Hematopoietic multipotent progenitor cell treated with erythropoietin and hydrocortisone succinate and interleukin-3 and kit ligand, for 6 days (in vitro differentiated cells): Measurements from ENCODE around the gene RHOJ.
"Not testable (repeated sequence)": the region's sequence is repeated elsewhere in the genome, so short reads cannot be mapped to it uniquely, and the experiment has no call there.

Experiments
- DNase-seq: peaks from one replicate; pipeline ENCODE4 v3.0.0-alpha.2; 2015

The RHOJ gene

GRCh38 chr14:63204407-63205043, at the start of gene RHOJ:
RHOJ (plus strand) TSS chr14:63204443; CDS start chr14:63204870, 427 bp downstream.
- DNase-seq = no peak

GRCh38 chr14:63155511-63156185, 48.6 kb upstream of the RHOJ start:
- DNase-seq = no peak

- no peak for DNase-seq
Measured at GRCh38 chr14:63157195-63157594, 47.0 kb upstream of the RHOJ start.

DNA sequence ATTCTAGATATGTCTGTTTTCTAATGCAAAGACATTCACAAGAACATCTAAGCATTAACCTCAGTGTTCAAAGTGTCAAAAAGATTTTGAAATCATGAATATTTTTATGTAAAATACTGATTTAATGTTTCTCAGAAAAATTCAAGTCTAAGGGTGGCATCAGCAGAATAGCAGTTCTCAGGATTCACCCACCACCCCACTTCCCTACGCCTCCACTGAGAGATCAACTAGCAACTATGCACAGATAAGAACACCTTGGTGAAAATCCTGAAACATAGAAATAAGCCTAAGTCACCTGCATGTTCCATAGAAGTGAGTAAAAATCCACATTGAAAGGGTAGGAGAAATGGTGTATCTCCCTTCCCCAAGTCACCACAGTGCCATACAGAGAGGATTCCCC, 40.9 kb upstream of the RHOJ start:
- DNase-seq = no peak

DNA sequence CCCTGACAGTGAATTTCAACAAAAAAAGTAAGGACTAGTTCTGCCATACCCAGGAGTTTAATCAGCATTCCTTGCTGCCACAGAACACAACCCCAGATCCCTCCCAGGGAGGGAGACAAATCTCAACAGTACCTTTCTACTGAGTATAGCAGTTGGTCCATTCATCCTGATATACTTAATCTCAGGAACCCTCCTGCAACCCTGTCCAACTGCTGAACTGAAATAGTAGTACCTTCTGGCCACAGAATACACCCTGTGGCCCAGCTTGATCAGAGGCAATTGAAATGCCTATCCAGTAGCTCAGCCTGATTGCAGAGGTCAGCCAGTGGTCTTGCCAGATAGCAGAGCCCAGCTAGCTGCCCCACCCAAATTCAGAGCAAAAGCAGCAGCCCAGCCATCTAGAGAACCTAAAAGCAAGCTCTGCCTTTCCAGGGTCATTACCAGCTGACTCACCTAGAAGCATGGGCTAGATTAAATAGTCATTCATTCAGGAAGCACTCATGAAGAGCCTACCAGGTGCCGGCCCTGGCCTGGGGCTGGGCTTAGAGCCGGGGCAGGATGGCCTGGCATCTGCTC, 40.0 kb upstream of the RHOJ start:
- no peak for DNase-seq

GRCh38 chr14:63165267-63165666, 39.0 kb upstream of the RHOJ start:
- DNase-seq = not testable (repeated sequence)

GRCh38 chr14:63167044-63167443, 37.2 kb upstream of the RHOJ start:
- no peak for DNase-seq

DNA sequence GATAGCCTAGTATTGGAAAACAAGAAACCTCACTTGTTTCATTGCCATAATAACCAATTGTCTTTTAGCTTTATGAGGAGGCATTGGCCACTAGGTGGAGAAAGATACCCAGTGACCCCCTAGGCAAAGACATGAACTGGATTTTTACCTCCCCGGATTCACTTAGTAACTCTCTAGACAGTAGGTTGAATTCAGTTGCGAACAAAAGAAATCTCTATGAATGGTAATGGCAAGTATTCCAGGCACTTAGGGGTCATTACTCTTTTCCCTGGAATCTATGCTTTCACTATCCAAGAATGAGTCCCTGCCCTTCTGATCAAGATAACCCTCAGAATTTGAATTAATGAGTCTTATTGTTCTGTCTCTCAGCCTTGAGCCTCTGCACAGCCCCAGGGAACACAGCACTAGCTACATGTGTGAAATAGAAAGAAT, 29.5 kb upstream of the RHOJ start:
- peak; percentile 47 for DNase-seq

GRCh38 chr14:63175531-63175930, 28.7 kb upstream of the RHOJ start:
- no peak for DNase-seq

DNA sequence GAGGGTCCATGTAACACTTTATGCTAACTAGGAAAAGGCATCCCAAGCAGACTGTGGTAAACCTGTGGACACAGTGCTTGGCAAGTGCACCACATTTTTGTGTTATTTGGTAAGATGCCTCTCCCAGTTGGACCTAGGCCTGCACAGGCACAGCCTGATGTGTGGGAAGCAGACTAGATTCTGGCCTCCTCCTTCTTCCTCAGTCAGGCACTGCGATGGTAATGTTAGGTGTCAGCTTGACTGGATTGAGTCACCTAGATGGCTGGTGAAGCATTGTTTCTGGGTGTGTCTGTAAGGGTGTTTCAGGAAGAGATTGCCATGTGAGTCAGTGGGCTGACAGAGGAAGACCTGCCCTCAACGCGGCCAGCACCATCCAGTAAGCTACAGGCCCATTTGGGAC, 25.3 kb upstream of the RHOJ start:
- no peak for DNase-seq

GRCh38 chr14:63179383-63179782, 24.9 kb upstream of the RHOJ start:
- DNase-seq = no peak

DNA sequence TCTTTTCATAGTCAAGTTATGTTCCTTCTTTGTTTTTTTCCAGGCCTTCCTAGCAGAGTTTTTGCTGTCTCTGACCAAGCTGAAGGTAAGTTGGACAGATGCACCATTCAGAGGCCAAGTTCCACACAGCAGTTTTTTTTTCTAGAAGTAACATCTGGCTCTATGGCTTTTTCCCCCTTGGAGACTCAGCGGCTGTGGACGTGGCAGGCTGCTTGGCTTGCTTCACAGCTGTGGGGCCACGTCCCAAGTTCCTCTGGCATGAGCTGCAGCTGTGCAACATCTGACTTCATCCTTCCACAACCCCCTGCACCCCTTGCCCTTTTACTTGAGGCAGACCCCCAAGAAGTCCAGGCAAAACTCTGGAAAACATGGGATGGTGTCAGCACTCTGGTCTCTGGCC, 24.2 kb upstream of the RHOJ start:
- DNase-seq = no peak

DNA sequence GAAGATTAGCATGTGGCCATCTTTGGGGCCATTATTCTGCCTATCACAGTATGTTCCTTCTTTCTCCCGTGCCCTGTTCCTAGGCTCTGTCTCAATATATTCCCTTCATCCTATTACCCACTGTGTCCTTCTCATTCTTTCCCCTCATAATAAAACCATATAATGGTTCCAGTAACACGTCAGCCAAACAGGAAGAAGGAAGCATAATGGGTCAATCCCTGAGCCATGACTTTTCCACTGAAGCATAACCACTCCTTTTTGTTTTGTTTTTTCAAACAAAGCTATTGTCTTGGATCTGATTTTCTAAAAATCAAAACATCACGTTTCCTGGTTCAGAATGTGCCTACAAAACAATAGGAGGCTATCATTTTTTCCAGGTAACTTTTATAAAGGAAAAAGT, 21.3 kb upstream of the RHOJ start:
- DNase-seq = no peak

- DNase-seq = no peak
Measured at GRCh38 chr14:63186453-63186852, 17.8 kb upstream of the RHOJ start.

GRCh38 chr14:63191211-63191610, 13.0 kb upstream of the RHOJ start:
- no peak for DNase-seq

- DNase-seq = no peak
Measured at GRCh38 chr14:63192085-63192484, 12.2 kb upstream of the RHOJ start.

- DNase-seq = no peak
Measured at GRCh38 chr14:63193236-63193635, 11.0 kb upstream of the RHOJ start.

- DNase-seq = no peak
Measured at GRCh38 chr14:63200035-63200740, 4.1 kb upstream of the RHOJ start.

- DNase-seq = no peak
Measured at GRCh38 chr14:63200767-63201166, 3.5 kb upstream of the RHOJ start.

GRCh38 chr14:63203015-63203414, 1.2 kb upstream of the RHOJ start:
- DNase-seq = no peak

DNA sequence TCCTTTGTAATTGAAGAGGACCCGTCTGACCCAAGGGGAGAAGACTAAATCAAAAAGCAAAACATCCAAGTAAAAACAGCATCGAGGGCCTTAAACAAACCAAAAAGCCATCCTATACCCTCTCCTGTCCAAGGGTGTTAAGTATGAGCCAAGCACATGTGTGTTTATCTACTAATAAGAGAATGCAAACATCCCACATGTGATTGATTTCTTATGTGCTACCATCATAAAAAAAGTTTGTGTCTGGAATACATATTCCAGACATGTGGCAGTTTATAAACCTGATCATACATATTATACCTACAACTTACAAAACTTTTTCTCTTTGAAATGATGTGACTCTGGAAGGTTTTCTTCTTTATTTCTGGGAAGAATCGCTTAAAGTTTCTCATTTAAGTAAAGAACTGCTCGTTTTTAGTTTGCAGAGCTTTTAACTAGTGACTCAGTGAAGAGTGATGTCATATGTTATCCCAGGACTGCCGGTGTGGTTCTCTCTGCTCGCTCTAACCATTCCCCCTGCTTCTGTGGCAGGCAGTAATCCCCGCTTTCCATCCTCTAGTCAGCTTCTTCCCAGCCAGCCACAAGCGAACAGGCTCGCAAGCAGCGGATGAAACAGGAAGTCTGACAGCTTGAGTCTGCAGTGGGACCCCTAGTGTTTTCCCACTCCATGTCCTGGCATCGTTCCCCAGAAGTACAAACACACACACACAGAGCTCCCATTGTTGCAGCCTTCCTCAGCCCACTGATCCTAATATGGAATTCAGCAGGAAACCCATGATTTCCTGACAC, 431 bp upstream of the RHOJ start:
- no peak for DNase-seq

DNA sequence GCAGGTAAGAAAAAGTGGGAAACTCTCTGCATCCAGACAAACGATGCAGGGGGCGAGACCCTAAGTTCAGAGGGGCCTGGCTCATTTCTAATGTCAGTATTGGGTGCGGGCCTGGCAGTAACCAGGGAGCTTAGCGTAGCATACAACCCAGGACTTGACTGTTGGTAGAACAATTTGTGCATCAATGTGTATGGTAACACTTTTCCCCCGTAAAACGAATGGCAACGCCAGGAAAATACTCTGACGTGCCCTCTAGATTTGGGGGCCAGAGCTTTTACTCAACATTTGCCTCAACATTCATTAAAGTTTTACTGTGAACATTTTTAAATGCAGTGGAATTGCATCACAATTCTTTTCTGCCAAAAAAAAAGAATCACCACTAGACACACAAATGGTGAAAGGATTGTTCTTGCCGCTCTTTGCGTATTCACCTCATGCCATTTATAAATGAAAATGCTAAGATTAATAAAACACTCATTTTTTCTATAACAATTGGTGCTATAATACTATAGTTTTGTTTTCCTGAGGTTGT, 867 bp downstream of the RHOJ start:
- no peak for DNase-seq

DNA sequence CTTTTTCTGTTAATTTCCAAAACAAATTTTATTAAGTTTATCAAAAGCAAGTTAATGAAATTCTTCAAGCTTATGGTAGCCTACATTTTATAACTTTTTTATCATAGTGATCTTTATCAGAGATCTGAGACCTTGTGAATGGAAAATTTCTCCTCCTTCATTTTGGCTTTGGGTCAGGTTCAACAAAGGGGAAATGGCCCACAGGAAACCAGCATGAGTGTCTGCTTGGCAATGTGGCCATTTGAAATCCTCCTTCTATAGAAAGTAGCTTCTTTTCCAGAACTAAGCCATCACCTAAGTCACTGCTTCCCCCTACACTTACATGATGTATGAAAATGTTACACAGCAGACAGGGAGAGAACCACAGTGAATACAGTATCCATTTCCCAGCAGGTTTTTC, 1.6 kb downstream of the RHOJ start:
- DNase-seq = no peak
